B cell (primary cell): ENCODE data around the gene DENND4B. TPM values are rescaled to one million over a fixed set of nuclear protein-coding genes. Genes with fewer than 3 reads are reported as not detected.

Experiments used
- ATAC-seq: fragments of 200-7000 bp; cut with Tn5 transposase; one replicate; pipeline ENCODE4 v1.10.0; 2021; ENCODE audit warnings: low read depth, mild to moderate bottlenecking, moderate number of reproducible peaks, moderate library complexity
- CTCF ChIA-PET: fragments of 350-600 bp; sonication (Branson Sonifier 250); formaldehyde crosslinking; loops from one replicate; lab custom pipeline; 2021; ENCODE audit warnings: antibody characterized with exemption, inconsistent platforms; lab: Charles Lee
- POLR2A ChIA-PET: fragments of 350-600 bp; sonication (Branson Sonifier 250); formaldehyde crosslinking; loops from one replicate; lab custom pipeline; 2021; ENCODE audit warnings: antibody characterized with exemption; lab: Charles Lee
- DNase-seq: peaks from one replicate; pipeline ENCODE4 v3.0.0; 2013
- H2AFZ ChIP-seq: 2 replicates; pipeline ENCODE4 v1.6.1; 2012; ENCODE audit warnings: mild to moderate bottlenecking, low read depth, low read length; ENCODE audit not compliant: insufficient read depth, poor library complexity, severe bottlenecking
- H3K27ac ChIP-seq, 2 donors: 1 replicate in 1 of 2; 2 replicates in 1 of 2; pipeline ENCODE4 v1.5.1; 2012 to 2013; ENCODE audit warnings: low read length in 2 of 2, mild to moderate bottlenecking in 2 of 2, moderate library complexity in 1 of 2
- H3K27me3 ChIP-seq, 4 experiments: fragments of 200-600 bp in 1 of 4; sonication (generic) in 1 of 4; replicated peaks in 1 of 4; 1 replicate in 2 of 4; 2 replicates in 2 of 4; pipeline versions ENCODE4 v1.6.1 to v1.7.0; 2013 to 2016; ENCODE audit warnings: low read length in 3 of 4, mild to moderate bottlenecking in 2 of 4, mixed read lengths in 1 of 4, moderate library complexity in 1 of 4; ENCODE audit not compliant: insufficient read depth in 4 of 4, control insufficient read depth in 3 of 4; ENCODE audit errors: control extremely low read depth in 1 of 4
- H3K36me3 ChIP-seq, 2 experiments: replicated peaks in 1 of 2; 1 replicate in 1 of 2; 2 replicates in 1 of 2; pipeline versions ENCODE4 v1.6.1 to v1.7.1; 2013; ENCODE audit warnings: low read length in 1 of 2; ENCODE audit not compliant: insufficient read depth in 2 of 2, control insufficient read depth in 1 of 2; ENCODE audit errors: control extremely low read depth in 1 of 2, extremely low read depth in 1 of 2
- H3K4me1 ChIP-seq, 2 donors: fragments of 200-600 bp in 1 of 2; sonication (generic) in 1 of 2; 1 replicate in 1 of 2; 2 replicates in 1 of 2; pipeline versions ENCODE4 v1.5.1 to v1.6.1; 2013 to 2017; ENCODE audit warnings: low read length in 2 of 2; ENCODE audit not compliant: control insufficient read depth in 2 of 2, insufficient read depth in 2 of 2
- H3K4me2 ChIP-seq: replicated peaks from 2 replicates; pipeline ENCODE3; 2012; ENCODE audit warnings: mild to moderate bottlenecking, low read depth, low read length; ENCODE audit not compliant: poor library complexity, severe bottlenecking
- H3K4me3 ChIP-seq, 5 experiments: fragments of 200-600 bp in 1 of 5; sonication (generic) in 1 of 5; 1 replicate in 3 of 5; 2 replicates in 2 of 5; pipeline versions ENCODE4 v1.5.1 to v1.7.0; 2011 to 2016; ENCODE audit warnings: low read length in 4 of 5, mild to moderate bottlenecking in 4 of 5, low read depth in 2 of 5, control low read depth in 1 of 5, moderate library complexity in 1 of 5; ENCODE audit not compliant: insufficient read depth in 1 of 5; ENCODE audit errors: control extremely low read depth in 1 of 5, extremely low read depth in 1 of 5
- H3K79me2 ChIP-seq: fragments of 200-600 bp; sonication (generic); one replicate; pipeline ENCODE4 v1.6.0; 2016; ENCODE audit warnings: low read length; ENCODE audit not compliant: control insufficient read depth, insufficient read depth
- H3K9ac ChIP-seq: fragments of 200-600 bp; sonication (generic); 2 replicates; pipeline ENCODE4 v1.6.1; 2017; ENCODE audit warnings: mild to moderate bottlenecking, low read length, moderate library complexity
- H3K9me3 ChIP-seq, 3 donors: one replicate each; pipeline versions ENCODE4 v1.6.1 to v1.7.1; 2013; ENCODE audit warnings: low read length in 2 of 3; ENCODE audit not compliant: control insufficient read depth in 2 of 3, insufficient read depth in 1 of 3; ENCODE audit errors: control extremely low read depth in 1 of 3
- H4K20me1 ChIP-seq: 2 replicates; pipeline ENCODE4 v1.6.0; 2012; ENCODE audit warnings: mild to moderate bottlenecking, low read length; ENCODE audit not compliant: insufficient read depth, control insufficient read depth, poor library complexity, severe bottlenecking
- H3K27ac Mint-ChIP-seq: one replicate; pipeline ENCODE4 v1.8.0; 2021; ENCODE audit warnings: mixed read lengths
- H3K27me3 Mint-ChIP-seq: one replicate; pipeline ENCODE4 v1.8.0; 2021; ENCODE audit warnings: mixed read lengths
- H3K4me1 Mint-ChIP-seq: one replicate; pipeline ENCODE4 v1.8.0; 2021; ENCODE audit warnings: mixed read lengths
- H3K4me3 Mint-ChIP-seq: one replicate; pipeline ENCODE4 v1.8.0; 2021; ENCODE audit warnings: mixed read lengths
- H3K9me3 Mint-ChIP-seq: one replicate; pipeline ENCODE4 v1.8.0; 2022; ENCODE audit warnings: mixed read lengths; ENCODE audit not compliant: insufficient read depth
- CTCF ChIP-seq: fragments of 200-600 bp; IDR thresholded peaks from one replicate; pipeline ENCODE4 v1.8.0; 2022; ENCODE audit warnings: antibody characterized with exemption, mild to moderate bottlenecking
- EZH2 ChIP-seq: IDR thresholded peaks from 2 replicates; pipeline ENCODE4 v1.6.1; 2012; ENCODE audit warnings: borderline replicate concordance, low read depth, mild to moderate bottlenecking, moderate library complexity, low read length; ENCODE audit not compliant: insufficient read depth, poor library complexity, severe bottlenecking
- WGBS: methylation state at CpG from one replicate; pipeline ENCODE4 v1.1.5; 2013; ENCODE audit warnings: missing lambda C conversion rate; ENCODE audit not compliant: insufficient coverage; 5-methylcytosine and 5-hydroxymethylcytosine counted together
- intact Hi-C: fragments of 100-400 bp; cut with micrococcal nuclease; formaldehyde crosslinking; loops from one replicate; pipeline ENCODE4 v1.10.0; 2022
- polyA plus RNA-seq: library from polyadenylated mRNA; depleted of rRNA; stranded (reverse); fragments of >200 nt; gene quantifications from 2 replicates; pipeline ENCODE4 v1.2.3, GENCODE V29; 2012
- total RNA-seq, 2 donors: library from RNA; stranded (reverse); fragments of 120-200 nt in 1 of 2; gene quantifications; 1 replicate in 1 of 2; 2 replicates in 1 of 2; pipeline versions ENCODE4 v1.2.3 to v1.2.4, GENCODE V29; 2013 to 2022

The DENND4B gene
- total and polyA plus RNA-seq, 2 donors (not counting 1 experiment from before 2014, with no cell fraction given) = 275 to 389 TPM

- intact Hi-C loops = no loop called here
- Histone ChIP-seq H3K27ac (peak overlapping the region in 1 of 2 donors; percentile 48), H3K4me3 (no peak overlapping the region), H4K20me1 (peaks cover 16% of the 10 kb centered on the region), H2AFZ (no peak overlapping the region), H3K36me3 (peaks cover 0 to 41% of the 10 kb centered on the region in 2 experiments), H3K9ac (no peak overlapping the region), H3K27me3 (no peaks in the 10 kb centered on the region), H3K4me2 (no peak overlapping the region), H3K79me2 (peaks cover 8% of the 10 kb centered on the region), H3K9me3 (no peaks in the 10 kb centered on the region), H3K4me1 (peaks cover 11 to 14% of the 10 kb centered on the region in 2 donors)
- POLR2A ChIA-PET = interaction anchor here (0.6 to 1.0 kb wide), 2 partner anchors 15 to 59 kb away, joined by 4 to 7 read pairs; no protein-coding TSS in a partner anchor
- Mint-ChIP-seq H3K9me3 (no peaks in the 10 kb centered on the region), H3K27me3 (no peaks in the 10 kb centered on the region), H3K4me3 (no peak overlapping the region), H3K27ac (peak overlapping the region; percentile 21), H3K4me1 (peaks cover 2% of the 10 kb centered on the region)
- TF ChIP-seq CTCF = no peak
- TF ChIP-seq EZH2 = no peak
- ATAC-seq (no peak), DNase-seq (no peak)
- CTCF ChIA-PET = interaction anchor here (1.3 kb wide), 1 partner anchor 16 kb away, joined by 5 read pairs; no protein-coding TSS in a partner anchor
- no CpG with 5 or more reads among the region's 4 CpGs for WGBS
Measured at GRCh38 chr1:153928791-153929341, 17.7 kb downstream of the DENND4B start.

GRCh38 chr1:153928245-153928644, 18.3 kb downstream of the DENND4B start:
- CTCF ChIA-PET = no interaction called here
- no peak overlapping the region for H3K4me3 ChIP-seq
- ATAC-seq (no peak), DNase-seq (no peak)
- no peaks in the 10 kb centered on the region for H3K9me3 ChIP-seq
- peaks cover 6% of the 10 kb centered on the region for H3K4me1 Mint-ChIP-seq
- H3K4me3 Mint-ChIP-seq = no peak overlapping the region
- peaks cover 15% of the 10 kb centered on the region for H4K20me1 ChIP-seq
- no peaks in the 10 kb centered on the region for H3K27me3 Mint-ChIP-seq
- peaks cover 14% of the 10 kb centered on the region for H3K79me2 ChIP-seq
- H3K36me3 ChIP-seq = peaks cover 0 to 35% of the 10 kb centered on the region in 2 experiments
- H3K9ac ChIP-seq = no peak overlapping the region
- POLR2A ChIA-PET = interaction anchor here (1.0 to 1.1 kb wide), 2 partner anchors 17 to 60 kb away, joined by 4 to 5 read pairs; no protein-coding TSS in a partner anchor
- TF ChIP-seq EZH2 (no peak), CTCF (no peak)
- intact Hi-C loops = no loop called here
- H2AFZ ChIP-seq = no peak overlapping the region
- peak overlapping the region in 1 of 2 donors; percentile 48 for H3K27ac ChIP-seq
- peak overlapping the region; percentile 21 for H3K27ac Mint-ChIP-seq
- no peak overlapping the region for H3K4me2 ChIP-seq
- H3K9me3 Mint-ChIP-seq = no peaks in the 10 kb centered on the region
- WGBS = no CpG with 5 or more reads among the region's 1 CpG
- H3K4me1 ChIP-seq = peaks cover 15 to 18% of the 10 kb centered on the region in 2 donors
- no peaks in the 10 kb centered on the region for H3K27me3 ChIP-seq
